C4-2B (cell line): Measurements from ENCODE around the gene PRPF39.

Experiments used
- CTCF ChIP-seq: fragments of 450-650 bp; conservative IDR thresholded peaks from 2 replicates; pipeline ENCODE4 v1.5.1; 2017; ENCODE audit warnings: mild to moderate bottlenecking
- ZFX ChIP-seq: fragments of 450-650 bp; IDR thresholded peaks from 2 replicates; pipeline ENCODE4 v1.6.1; 2017

GRCh38 chr14:45068396-45068795 lies 15.5 kb upstream of the PRPF39 start:
- no peak for TF ChIP-seq CTCF
- TF ChIP-seq ZFX, result no peak
